Mammary epithelial cell (primary cell): ENCODE measurements around the gene MAGI3.

Experiments used
- CTCF ChIP-seq, 2 donors: IDR thresholded peaks in 1 of 2; conservative IDR thresholded peaks in 1 of 2; 2 replicates each; pipeline ENCODE4 v1.5.1; 2011 to 2012; ENCODE audit warnings: inconsistent platforms in 2 of 2, low read length in 2 of 2, mild to moderate bottlenecking in 2 of 2, control low read depth in 1 of 2, low read depth in 1 of 2; ENCODE audit not compliant: insufficient read depth in 1 of 2; ENCODE audit errors: extremely low read depth in 1 of 2
- EZH2 ChIP-seq: IDR thresholded peaks from 2 replicates; pipeline ENCODE4 v1.6.1; 2012; ENCODE audit warnings: low read length, inconsistent platforms, borderline replicate concordance

GRCh38 chr1:113630340-113631327 lies 240.3 kb downstream of the MAGI3 start:
- TF ChIP-seq CTCF (conservative IDR thresholded peaks at IDR 0.05 in 1 of 2, IDR thresholded peaks at IDR 0.05 in 1 of 2; ENCODE audit: extremely low read depth in 1 of 2, insufficient read depth in 1 of 2, low read depth in 1 of 2, low read length in 2 of 2) (no peak), EZH2 (no peak)
